OCI-LY1 (cell line): ENCODE data around the gene UBE2H.

Experiments
- CTCF ChIP-seq: fragments of 200-600 bp; sonication (generic), shearing (Covaris generic); IDR thresholded peaks from 2 replicates; pipeline ENCODE4 v1.5.1; 2017; ENCODE audit warnings: mild to moderate bottlenecking, antibody characterized with exemption, low read length, moderate library complexity, mixed read lengths
- EZH2 ChIP-seq: fragments of 200-600 bp; sonication (generic), shearing (Covaris generic); IDR thresholded peaks from 2 replicates; pipeline ENCODE4 v1.8.0; 2017; ENCODE audit warnings: borderline replicate concordance, mixed run types, mild to moderate bottlenecking, antibody characterized with exemption, low read length, moderate library complexity, mixed read lengths

- TF ChIP-seq CTCF (no peak), EZH2 (no peak)
These were observed 106.8 kb downstream of the UBE2H start for GRCh38 chr7:129845972-129846327.
